ENCODE results near the gene SNX9. TPM values are rescaled to one million over a fixed set of nuclear protein-coding genes. Genes with fewer than 3 reads are reported as not detected.

The SNX9 gene
- polyA plus RNA-seq, 1 donor (not counting 4 experiments of a cell fraction or from before 2014, with no cell fraction given), result 37.8 TPM

DNA sequence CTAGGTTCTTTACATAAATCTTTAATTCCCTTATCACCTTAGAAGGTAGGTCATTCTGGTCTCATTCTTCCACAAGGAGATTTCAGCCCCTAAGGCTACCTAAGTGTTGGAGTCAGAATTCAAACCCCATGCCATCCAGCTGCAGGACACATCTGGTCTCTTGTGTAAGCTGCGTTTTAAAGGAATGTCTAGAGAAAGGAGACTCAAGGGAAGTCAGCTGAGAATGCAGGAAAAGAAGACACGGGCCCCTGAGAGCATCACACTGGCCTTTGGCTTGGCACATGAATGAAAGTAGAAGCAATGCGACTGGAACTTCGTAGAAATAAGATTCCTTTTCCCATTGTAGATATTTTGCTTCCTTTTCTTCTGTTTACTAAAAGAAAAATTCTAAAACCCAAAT, 82.0 kb downstream of the SNX9 start:
- Histone ChIP-seq H2AFZ (ENCODE audit: control insufficient read depth, low read length) (no peak overlapping the region), H3K27me3 (ENCODE audit: control insufficient read depth, extremely low read depth, insufficient read depth, low read length) (no peaks in the 10 kb centered on the region), H3K9me1 (ENCODE audit: control insufficient read depth, extremely low read depth, insufficient read depth, low read length) (no peaks in the 10 kb centered on the region), H3K27ac (ENCODE audit: control insufficient read depth, insufficient read depth, low read length) (no peak overlapping the region), H3K4me3 (ENCODE audit: control insufficient read depth in 2 of 3, extremely low read depth in 1 of 3, insufficient read depth in 2 of 3, low read depth in 1 of 3, low read length in 3 of 3) (no peak overlapping the region), H3K9me3 (ENCODE audit: control insufficient read depth, low read depth, low read length) (no peaks in the 10 kb centered on the region), H3K36me3 (ENCODE audit: control insufficient read depth in 2 of 2, extremely low read depth in 1 of 2, insufficient read depth in 2 of 2, low read length in 2 of 2) (peaks cover 23 to 30% of the 10 kb centered on the region in 2 experiments), H3K9ac (ENCODE audit: control insufficient read depth, extremely low read depth, insufficient read depth, low read length) (no peak overlapping the region), H3K79me2 (ENCODE audit: control insufficient read depth, insufficient read depth, low read length) (no peaks in the 10 kb centered on the region), H4K20me1 (ENCODE audit: control insufficient read depth, extremely low read depth, insufficient read depth, low read length) (no peaks in the 10 kb centered on the region), H3K4me1 (ENCODE audit: control insufficient read depth, extremely low read depth, insufficient read depth, low read length) (no peaks in the 10 kb centered on the region), H3K4me2 (ENCODE audit: control insufficient read depth, extremely low read depth, insufficient read depth, low read depth, low read length) (no peak overlapping the region)
- FAIRE-seq (no peak), DNase-seq (ENCODE audit: low read depth, low spot score) (no peak)
- dilution Hi-C loops (cut with MboI; ENCODE audit: extremely low pct_ligation_motif_present, low sequenced_read_pairs), result no loop called here
- no peak for TF ChIP-seq EZH2 (IDR thresholded peaks at IDR 0.05; ENCODE audit: low read length)
- TF ChIP-seq, protein P1, sequence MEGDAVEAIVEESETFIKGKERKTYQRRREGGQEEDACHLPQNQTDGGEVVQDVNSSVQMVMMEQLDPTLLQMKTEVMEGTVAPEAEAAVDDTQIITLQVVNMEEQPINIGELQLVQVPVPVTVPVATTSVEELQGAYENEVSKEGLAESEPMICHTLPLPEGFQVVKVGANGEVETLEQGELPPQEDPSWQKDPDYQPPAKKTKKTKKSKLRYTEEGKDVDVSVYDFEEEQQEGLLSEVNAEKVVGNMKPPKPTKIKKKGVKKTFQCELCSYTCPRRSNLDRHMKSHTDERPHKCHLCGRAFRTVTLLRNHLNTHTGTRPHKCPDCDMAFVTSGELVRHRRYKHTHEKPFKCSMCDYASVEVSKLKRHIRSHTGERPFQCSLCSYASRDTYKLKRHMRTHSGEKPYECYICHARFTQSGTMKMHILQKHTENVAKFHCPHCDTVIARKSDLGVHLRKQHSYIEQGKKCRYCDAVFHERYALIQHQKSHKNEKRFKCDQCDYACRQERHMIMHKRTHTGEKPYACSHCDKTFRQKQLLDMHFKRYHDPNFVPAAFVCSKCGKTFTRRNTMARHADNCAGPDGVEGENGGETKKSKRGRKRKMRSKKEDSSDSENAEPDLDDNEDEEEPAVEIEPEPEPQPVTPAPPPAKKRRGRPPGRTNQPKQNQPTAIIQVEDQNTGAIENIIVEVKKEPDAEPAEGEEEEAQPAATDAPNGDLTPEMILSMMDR (optimal IDR thresholded peaks at IDR 0.05 in 1 of 3, IDR thresholded peaks at IDR 0.05 in 1 of 3, conservative IDR thresholded peaks at IDR 0.05 in 1 of 3; ENCODE audit: extremely low read depth in 1 of 3, insufficient read depth in 2 of 3, low read length in 3 of 3), result no peak

DNA sequence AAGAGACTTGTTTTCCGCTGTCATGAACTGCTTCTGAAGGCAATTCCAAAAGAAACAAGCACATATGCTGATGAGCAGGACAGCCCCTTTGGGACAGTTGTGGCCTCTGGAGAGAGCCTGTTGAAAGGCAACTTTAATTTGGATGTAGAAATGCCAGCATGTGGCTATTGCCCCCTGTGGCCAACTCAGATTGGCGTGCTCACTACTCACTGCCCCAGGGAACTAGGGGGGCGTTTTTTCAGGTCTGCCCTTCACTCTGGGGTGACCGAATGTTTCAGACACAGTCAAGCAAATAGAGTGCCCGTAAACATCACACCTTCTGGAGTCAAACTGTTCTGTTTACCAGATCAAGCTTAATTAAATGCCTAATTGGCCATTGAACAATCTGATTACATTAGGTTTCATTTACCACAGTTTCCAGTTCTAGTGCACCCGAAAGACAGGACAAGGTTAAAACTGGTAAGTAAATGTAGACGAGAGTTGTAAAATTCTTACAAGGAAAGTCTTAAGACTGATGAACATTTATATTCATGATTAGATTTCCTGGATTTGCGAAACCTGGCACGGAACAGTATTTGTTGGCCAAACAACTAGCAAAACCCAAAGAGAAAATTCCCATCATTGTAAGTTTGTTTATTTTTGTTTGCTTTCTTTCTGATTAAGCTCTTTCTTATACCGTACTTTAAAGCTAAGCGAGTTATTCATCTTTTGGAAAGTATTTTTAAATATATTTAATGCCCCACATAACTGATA, 82.7 kb downstream of the SNX9 start:
- H3K27me3 ChIP-seq (ENCODE audit: control insufficient read depth, extremely low read depth, insufficient read depth, low read length), result no peaks in the 10 kb centered on the region
- no peak overlapping the region for H2AFZ ChIP-seq (ENCODE audit: control insufficient read depth, low read length)
- H3K9me3 ChIP-seq (ENCODE audit: control insufficient read depth, low read depth, low read length), result no peaks in the 10 kb centered on the region
- no peak overlapping the region for H3K4me3 ChIP-seq (ENCODE audit: control insufficient read depth in 2 of 3, extremely low read depth in 1 of 3, insufficient read depth in 2 of 3, low read depth in 1 of 3, low read length in 3 of 3)
- H3K79me2 ChIP-seq (ENCODE audit: control insufficient read depth, insufficient read depth, low read length), result no peaks in the 10 kb centered on the region
- H3K36me3 ChIP-seq (ENCODE audit: control insufficient read depth in 2 of 2, extremely low read depth in 1 of 2, insufficient read depth in 2 of 2, low read length in 2 of 2), result peaks cover 24 to 30% of the 10 kb centered on the region in 2 experiments
- H3K9ac ChIP-seq (ENCODE audit: control insufficient read depth, extremely low read depth, insufficient read depth, low read length), result no peak overlapping the region
- H3K4me2 ChIP-seq (ENCODE audit: control insufficient read depth, extremely low read depth, insufficient read depth, low read depth, low read length), result no peak overlapping the region
- dilution Hi-C loops (cut with MboI; ENCODE audit: extremely low pct_ligation_motif_present, low sequenced_read_pairs), result no loop called here
- H3K27ac ChIP-seq (ENCODE audit: control insufficient read depth, insufficient read depth, low read length), result no peak overlapping the region
- FAIRE-seq (no peak), DNase-seq (ENCODE audit: low read depth, low spot score) (no peak)
- H4K20me1 ChIP-seq (ENCODE audit: control insufficient read depth, extremely low read depth, insufficient read depth, low read length), result no peaks in the 10 kb centered on the region
- TF ChIP-seq, protein P1 (optimal IDR thresholded peaks at IDR 0.05 in 1 of 3, IDR thresholded peaks at IDR 0.05 in 1 of 3, conservative IDR thresholded peaks at IDR 0.05 in 1 of 3; ENCODE audit: extremely low read depth in 1 of 3, insufficient read depth in 2 of 3, low read length in 3 of 3), result no peak
- no peak for TF ChIP-seq EZH2 (IDR thresholded peaks at IDR 0.05; ENCODE audit: low read length)
- H3K4me1 ChIP-seq (ENCODE audit: control insufficient read depth, extremely low read depth, insufficient read depth, low read length), result no peaks in the 10 kb centered on the region
- no peaks in the 10 kb centered on the region for H3K9me1 ChIP-seq (ENCODE audit: control insufficient read depth, extremely low read depth, insufficient read depth, low read length)
